SK-N-SH treated with all-trans-retinoic acid at 6 μM for 48 hours (cell line): Measurements from ENCODE around the gene PPM1D.

ENCODE experiments used
- CREB5 ChIP-seq: fragments of 250-450 bp; sonication (Bioruptor Pico); IDR thresholded peaks from 2 replicates; pipeline ENCODE4 v1.5.1; 2020; ENCODE audit warnings: low read depth, mild to moderate bottlenecking, moderate library complexity
- CSRNP3 ChIP-seq: fragments of 250-450 bp; sonication (Bioruptor Pico); IDR thresholded peaks from 2 replicates; pipeline ENCODE4 v1.5.1; 2021; ENCODE audit warnings: mild to moderate bottlenecking, moderate library complexity
- ESRRG ChIP-seq: fragments of 250-450 bp; sonication (Bioruptor Pico); IDR thresholded peaks from 2 replicates; pipeline ENCODE4 v1.6.1; 2021; ENCODE audit warnings: mild to moderate bottlenecking
- PATZ1 ChIP-seq: fragments of 250-450 bp; sonication (Bioruptor Pico); IDR thresholded peaks from 2 replicates; pipeline ENCODE4 v1.8.0; 2020; ENCODE audit warnings: mild to moderate bottlenecking, moderate library complexity, borderline replicate concordance
- RARB ChIP-seq: fragments of 250-450 bp; sonication (Bioruptor Pico); IDR thresholded peaks from 2 replicates; pipeline ENCODE4 v1.8.0; 2021; ENCODE audit warnings: mild to moderate bottlenecking, moderate library complexity
- TSHZ2 ChIP-seq: fragments of 250-450 bp; sonication (Bioruptor Pico); IDR thresholded peaks from 2 replicates; pipeline ENCODE4 v1.5.0; 2020; ENCODE audit warnings: mild to moderate bottlenecking, moderate library complexity
- ZFP3 ChIP-seq: fragments of 250-450 bp; sonication (Bioruptor Pico); IDR thresholded peaks from 2 replicates; pipeline ENCODE4 v1.5.0; 2020; ENCODE audit warnings: mild to moderate bottlenecking, moderate library complexity
- ZFP30 ChIP-seq: fragments of 450-650 bp; formaldehyde crosslinking; IDR thresholded peaks from 2 replicates; pipeline ENCODE4 v1.5.0; 2022; ENCODE audit warnings: mild to moderate bottlenecking, moderate library complexity
- ZNF70 ChIP-seq: fragments of 450-650 bp; formaldehyde crosslinking; IDR thresholded peaks from 2 replicates; pipeline ENCODE4 v1.5.0; 2020; ENCODE audit warnings: mild to moderate bottlenecking, moderate library complexity

GRCh38 chr17:60592750-60593149 is 7.2 kb upstream of the PPM1D start:
- TF ChIP-seq ZFP3 (CRISPR knock-in tag) (no peak), PATZ1 (no peak), CSRNP3 (CRISPR knock-in tag) (no peak), TSHZ2 (CRISPR knock-in tag) (no peak), ZNF70 (CRISPR knock-in tag) (no peak), RARB (CRISPR knock-in tag) (no peak), ESRRG (CRISPR knock-in tag) (no peak), ZFP30 (CRISPR knock-in tag) (no peak), CREB5 (CRISPR knock-in tag) (no peak)
